ENCODE results near the gene TKTL2.
"Not testable (repeated sequence)": the region's sequence is repeated elsewhere in the genome, so short reads cannot be mapped to it uniquely, and the experiment has no call there.

TKTL2 gene

GRCh38 chr4:163448540-163449203, 24.9 kb downstream of the TKTL2 start:
- TF ChIP-seq, protein P1, sequence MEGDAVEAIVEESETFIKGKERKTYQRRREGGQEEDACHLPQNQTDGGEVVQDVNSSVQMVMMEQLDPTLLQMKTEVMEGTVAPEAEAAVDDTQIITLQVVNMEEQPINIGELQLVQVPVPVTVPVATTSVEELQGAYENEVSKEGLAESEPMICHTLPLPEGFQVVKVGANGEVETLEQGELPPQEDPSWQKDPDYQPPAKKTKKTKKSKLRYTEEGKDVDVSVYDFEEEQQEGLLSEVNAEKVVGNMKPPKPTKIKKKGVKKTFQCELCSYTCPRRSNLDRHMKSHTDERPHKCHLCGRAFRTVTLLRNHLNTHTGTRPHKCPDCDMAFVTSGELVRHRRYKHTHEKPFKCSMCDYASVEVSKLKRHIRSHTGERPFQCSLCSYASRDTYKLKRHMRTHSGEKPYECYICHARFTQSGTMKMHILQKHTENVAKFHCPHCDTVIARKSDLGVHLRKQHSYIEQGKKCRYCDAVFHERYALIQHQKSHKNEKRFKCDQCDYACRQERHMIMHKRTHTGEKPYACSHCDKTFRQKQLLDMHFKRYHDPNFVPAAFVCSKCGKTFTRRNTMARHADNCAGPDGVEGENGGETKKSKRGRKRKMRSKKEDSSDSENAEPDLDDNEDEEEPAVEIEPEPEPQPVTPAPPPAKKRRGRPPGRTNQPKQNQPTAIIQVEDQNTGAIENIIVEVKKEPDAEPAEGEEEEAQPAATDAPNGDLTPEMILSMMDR (IDR thresholded peaks at IDR 0.05; ENCODE audit: insufficient read depth, low read depth, low read length, missing control alignments) = no peak
- H3K4me3 ChIP-seq (ENCODE audit: low read length) = no peak overlapping the region
- DNase-seq (ENCODE audit: low read depth) = peak; percentile 88

- DNase-seq (ENCODE audit: low read depth) = no peak
- TF ChIP-seq, protein P1 (IDR thresholded peaks at IDR 0.05; ENCODE audit: insufficient read depth, low read depth, low read length, missing control alignments) = no peak
- H3K4me3 ChIP-seq (ENCODE audit: low read length) = no peak overlapping the region
Observed at GRCh38 chr4:163447481-163447880, 26.1 kb downstream of the TKTL2 start.

DNA sequence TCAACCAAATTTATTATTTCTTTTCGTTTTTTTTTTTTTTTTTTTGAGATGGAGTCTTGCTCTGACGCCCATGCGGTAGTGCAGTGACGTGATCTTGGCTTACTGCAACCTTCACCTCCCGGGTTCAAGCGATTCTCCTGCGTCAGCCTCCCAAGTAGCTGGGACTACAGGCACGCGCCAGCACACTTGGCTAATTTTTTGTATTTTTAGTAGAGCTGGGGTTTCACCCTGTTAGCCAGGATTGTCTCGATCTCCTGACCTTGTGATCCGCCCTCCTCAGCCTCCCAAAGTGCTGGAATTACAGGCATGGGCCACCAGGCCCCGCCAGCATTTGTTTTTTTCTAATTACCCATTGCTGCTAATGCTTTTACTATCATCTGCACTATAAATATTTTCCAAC, 26.5 kb downstream of the TKTL2 start:
- not testable (repeated sequence) for H3K4me3 ChIP-seq (ENCODE audit: low read length); DNase-seq (ENCODE audit: low read depth)

DNA sequence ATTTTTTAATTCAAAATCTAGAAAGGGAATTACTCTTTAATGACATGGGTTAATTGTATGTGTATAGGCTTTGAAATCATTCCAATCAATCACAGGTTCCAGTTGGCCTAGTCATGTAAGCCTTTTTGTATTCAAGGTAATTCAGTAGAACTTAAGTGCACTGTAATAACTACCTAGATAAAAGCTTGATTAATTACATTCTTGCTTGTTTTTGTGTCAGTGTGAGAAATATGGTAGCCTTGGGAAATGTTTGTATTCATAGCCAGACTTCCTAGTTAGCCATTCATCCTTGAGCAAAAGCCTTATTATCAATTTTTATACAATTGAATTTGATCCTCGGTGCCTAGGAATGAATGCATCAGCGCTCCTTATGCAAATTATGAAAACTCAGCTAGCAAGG, 33.5 kb downstream of the TKTL2 start:
- no peak for DNase-seq (ENCODE audit: low read depth)
- no peak overlapping the region for H3K4me3 ChIP-seq (ENCODE audit: low read length)
- TF ChIP-seq, protein P1 (IDR thresholded peaks at IDR 0.05; ENCODE audit: insufficient read depth, low read depth, low read length, missing control alignments) = no peak
